SU-DHL-6 (cell line): ENCODE measurements around the gene MORN5.

Source experiments
- H2AFZ ChIP-seq: fragments of 200-600 bp; sonication (generic); 2 replicates; pipeline ENCODE4 v1.6.1; 2014; ENCODE audit warnings: low read depth, mild to moderate bottlenecking, moderate library complexity, mixed read lengths, antibody characterized with exemption, low read length; ENCODE audit not compliant: severe bottlenecking
- H3F3A ChIP-seq: fragments of 200-600 bp; shearing (Covaris generic); 2 replicates; pipeline ENCODE4 v1.6.0; 2016; ENCODE audit warnings: antibody characterized with exemption, mild to moderate bottlenecking; ENCODE audit not compliant: insufficient read depth
- H3K27ac ChIP-seq: fragments of 200-600 bp; sonication (generic); 2 replicates; pipeline ENCODE4 v1.5.1; 2016; ENCODE audit warnings: low read depth, mild to moderate bottlenecking, low read length, moderate library complexity, mixed read lengths
- H3K27me3 ChIP-seq: fragments of 200-600 bp; sonication (generic), shearing (Covaris generic); 2 replicates; pipeline ENCODE4 v1.6.0; 2014; ENCODE audit warnings: mild to moderate bottlenecking, low read length
- H3K36me3 ChIP-seq: fragments of 200-600 bp; sonication (generic); 2 replicates; pipeline ENCODE4 v1.6.1; 2014; ENCODE audit warnings: mild to moderate bottlenecking, low read length, mixed read lengths
- H3K4me2 ChIP-seq: fragments of 300-600, 200-600 bp; shearing (Covaris generic), sonication (generic); 2 replicates; pipeline ENCODE4 v1.6.0; 2014; ENCODE audit warnings: low read length, low read depth, mild to moderate bottlenecking; ENCODE audit not compliant: poor library complexity, severe bottlenecking
- H3K4me3 ChIP-seq: fragments of 200-600 bp; sonication (generic); 2 replicates; pipeline ENCODE4 v1.5.1; 2014; ENCODE audit warnings: antibody characterized with exemption, low read length, mild to moderate bottlenecking, mixed read lengths; ENCODE audit not compliant: insufficient read depth, poor library complexity, severe bottlenecking
- H3K79me2 ChIP-seq: fragments of 200-600 bp; sonication (generic); 2 replicates; pipeline ENCODE4 v1.6.1; 2014; ENCODE audit warnings: mild to moderate bottlenecking, low read length, moderate library complexity; ENCODE audit not compliant: insufficient read depth
- H3K9ac ChIP-seq: fragments of 200-600 bp; sonication (generic); 2 replicates; pipeline ENCODE4 v1.7.0; 2014; ENCODE audit warnings: mild to moderate bottlenecking, low read length
- H3K9me2 ChIP-seq: fragments of 200-600 bp; sonication (generic); replicated peaks from 2 replicates; pipeline ENCODE4 v1.6.1; 2014; ENCODE audit warnings: low read length; ENCODE audit not compliant: insufficient read depth
- H3K9me3 ChIP-seq: fragments of 200-600 bp; sonication (generic); 2 replicates; pipeline ENCODE4 v1.6.1; 2014; ENCODE audit warnings: low read length, mixed read lengths; ENCODE audit not compliant: insufficient read depth
- H4K20me1 ChIP-seq: fragments of 200-600 bp; sonication (generic); 2 replicates; pipeline ENCODE4 v1.6.1; 2014; ENCODE audit warnings: low read depth, mild to moderate bottlenecking, antibody characterized with exemption, low read length, moderate library complexity, mixed read lengths
- CTCF ChIP-seq: fragments of 200-600 bp; sonication (generic); IDR thresholded peaks from one replicate; pipeline ENCODE4 v1.5.1; 2017; ENCODE audit warnings: antibody characterized with exemption, mild to moderate bottlenecking, low read length, moderate library complexity; ENCODE audit not compliant: insufficient read depth, poor library complexity, severe bottlenecking
- EZH2phosphoT487 ChIP-seq: fragments of 200-600 bp; sonication (generic), shearing (Covaris generic); conservative IDR thresholded peaks from 2 replicates; pipeline ENCODE4 v1.6.1; 2018; ENCODE audit warnings: mild to moderate bottlenecking, antibody characterized with exemption, low read length, moderate library complexity, mixed read lengths

MORN5 gene

GRCh38 chr9:122202111-122202510 is 42.4 kb downstream of the MORN5 start:
- H3K9me3 ChIP-seq, result no peaks in the 10 kb centered on the region
- H2AFZ ChIP-seq, result no peak overlapping the region
- H3K27me3 ChIP-seq, result no peaks in the 10 kb centered on the region
- H3K9me2 ChIP-seq, result no peaks in the 10 kb centered on the region
- TF ChIP-seq EZH2phosphoT487 (no peak), CTCF (no peak)
- H3K27ac ChIP-seq, result no peak overlapping the region
- H4K20me1 ChIP-seq, result no peaks in the 10 kb centered on the region
- no peaks in the 10 kb centered on the region for H3F3A ChIP-seq
- H3K36me3 ChIP-seq, result no peaks in the 10 kb centered on the region
- no peak overlapping the region for H3K4me3 ChIP-seq
- no peak overlapping the region for H3K9ac ChIP-seq
- H3K4me2 ChIP-seq, result no peak overlapping the region
- H3K79me2 ChIP-seq, result no peaks in the 10 kb centered on the region

- no peak overlapping the region for H3K4me3 ChIP-seq
- H4K20me1 ChIP-seq, result no peaks in the 10 kb centered on the region
- no peaks in the 10 kb centered on the region for H3K9me2 ChIP-seq
- no peaks in the 10 kb centered on the region for H3K36me3 ChIP-seq
- H3K9me3 ChIP-seq, result no peaks in the 10 kb centered on the region
- H3K79me2 ChIP-seq, result no peaks in the 10 kb centered on the region
- no peak for TF ChIP-seq CTCF
- H3K4me2 ChIP-seq, result no peak overlapping the region
- H2AFZ ChIP-seq, result no peak overlapping the region
- H3F3A ChIP-seq, result no peaks in the 10 kb centered on the region
- no peak overlapping the region for H3K27ac ChIP-seq
- H3K9ac ChIP-seq, result no peak overlapping the region
- no peaks in the 10 kb centered on the region for H3K27me3 ChIP-seq
Observed at GRCh38 chr9:122204055-122204454, 44.3 kb downstream of the MORN5 start.

- Histone ChIP-seq H3K9me2 (no peaks in the 10 kb centered on the region), H3F3A (no peaks in the 10 kb centered on the region), H3K9me3 (no peaks in the 10 kb centered on the region), H3K79me2 (no peaks in the 10 kb centered on the region), H2AFZ (no peak overlapping the region), H3K27me3 (no peaks in the 10 kb centered on the region), H3K4me2 (no peak overlapping the region), H3K4me3 (no peak overlapping the region), H3K36me3 (no peaks in the 10 kb centered on the region), H3K9ac (no peak overlapping the region), H4K20me1 (no peaks in the 10 kb centered on the region), H3K27ac (no peak overlapping the region)
- no peak for TF ChIP-seq EZH2phosphoT487
- TF ChIP-seq CTCF, result no peak
Observed at GRCh38 chr9:122204491-122204890, 44.8 kb downstream of the MORN5 start.

- H3K9me3 ChIP-seq, result no peaks in the 10 kb centered on the region
- no peaks in the 10 kb centered on the region for H4K20me1 ChIP-seq
- no peak overlapping the region for H3K4me3 ChIP-seq
- no peaks in the 10 kb centered on the region for H3F3A ChIP-seq
- no peak overlapping the region for H3K9ac ChIP-seq
- H3K36me3 ChIP-seq, result no peaks in the 10 kb centered on the region
- H3K4me2 ChIP-seq, result no peak overlapping the region
- H3K27me3 ChIP-seq, result no peaks in the 10 kb centered on the region
- H3K27ac ChIP-seq, result no peak overlapping the region
- H3K79me2 ChIP-seq, result no peaks in the 10 kb centered on the region
- TF ChIP-seq EZH2phosphoT487, result no peak
- no peak for TF ChIP-seq CTCF
- H3K9me2 ChIP-seq, result no peaks in the 10 kb centered on the region
- H2AFZ ChIP-seq, result no peak overlapping the region
Observed at GRCh38 chr9:122205176-122205575, 45.5 kb downstream of the MORN5 start.
